ENCODE measurements around the gene CADPS.

CADPS gene

GRCh38 chr3:62368705-62369475 is 506.3 kb downstream of the CADPS start:
- no peak for DNase-seq

DNA sequence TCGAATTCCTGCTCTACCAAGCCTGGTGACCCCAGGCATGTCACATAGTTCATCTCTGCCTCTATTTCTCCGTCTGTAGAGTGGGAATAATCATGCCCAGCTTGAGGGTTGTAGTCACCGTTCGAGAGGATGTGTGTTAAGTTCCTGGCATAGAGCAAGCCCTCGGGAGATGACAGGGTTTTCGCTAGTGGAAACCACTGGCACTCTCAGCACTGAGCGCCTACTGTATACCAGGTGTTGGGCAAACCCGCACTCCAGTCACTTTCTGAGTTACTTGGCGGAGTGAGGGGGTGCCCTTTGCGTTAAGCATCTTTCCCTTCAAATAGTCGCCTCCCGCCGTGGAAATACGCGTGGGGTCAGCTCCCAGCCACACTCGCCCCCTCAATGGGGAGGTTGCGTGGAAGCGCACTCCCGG is 506.9 kb downstream of the CADPS start:
- DNase-seq = no peak

DNA sequence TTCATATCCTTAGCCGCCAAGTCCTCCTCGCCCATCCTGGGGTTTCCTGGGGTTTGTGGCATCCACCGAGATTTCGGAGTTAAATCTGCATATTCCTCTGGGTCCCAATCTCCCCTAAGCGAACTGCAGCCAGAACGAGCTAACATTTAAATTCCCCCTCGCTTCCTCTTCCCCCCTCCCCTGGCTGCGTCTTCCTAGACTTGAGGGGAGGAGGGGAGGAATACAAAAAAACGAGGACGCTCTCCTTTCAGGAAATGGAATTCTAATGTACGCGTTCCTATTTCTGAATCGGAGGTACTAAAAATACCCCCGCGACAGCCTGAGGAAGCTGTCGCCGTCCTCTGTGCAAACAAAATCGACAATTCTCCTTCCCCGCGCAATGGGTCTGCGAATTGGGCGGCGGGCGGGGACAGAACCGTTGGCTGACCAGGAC is 507.4 kb downstream of the CADPS start:
- no peak for DNase-seq

DNA sequence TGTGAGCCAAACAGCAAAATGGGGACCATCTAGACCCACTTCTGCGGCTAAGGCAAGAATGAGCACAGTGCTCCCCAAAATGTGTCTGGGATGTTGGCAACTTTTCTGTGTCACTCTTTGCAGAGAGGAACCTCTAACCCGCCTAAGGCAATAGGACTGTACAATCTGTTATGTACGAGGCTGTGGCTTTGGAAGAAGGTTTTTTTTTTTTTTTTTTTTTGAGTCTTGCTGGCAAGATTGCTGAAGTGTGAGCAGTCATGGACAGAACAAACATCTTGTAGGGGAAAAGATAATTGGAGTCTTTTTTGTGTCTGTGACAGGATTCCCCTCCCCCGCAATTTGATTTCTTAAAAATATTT is 509.1 kb downstream of the CADPS start:
- no peak for DNase-seq

DNA sequence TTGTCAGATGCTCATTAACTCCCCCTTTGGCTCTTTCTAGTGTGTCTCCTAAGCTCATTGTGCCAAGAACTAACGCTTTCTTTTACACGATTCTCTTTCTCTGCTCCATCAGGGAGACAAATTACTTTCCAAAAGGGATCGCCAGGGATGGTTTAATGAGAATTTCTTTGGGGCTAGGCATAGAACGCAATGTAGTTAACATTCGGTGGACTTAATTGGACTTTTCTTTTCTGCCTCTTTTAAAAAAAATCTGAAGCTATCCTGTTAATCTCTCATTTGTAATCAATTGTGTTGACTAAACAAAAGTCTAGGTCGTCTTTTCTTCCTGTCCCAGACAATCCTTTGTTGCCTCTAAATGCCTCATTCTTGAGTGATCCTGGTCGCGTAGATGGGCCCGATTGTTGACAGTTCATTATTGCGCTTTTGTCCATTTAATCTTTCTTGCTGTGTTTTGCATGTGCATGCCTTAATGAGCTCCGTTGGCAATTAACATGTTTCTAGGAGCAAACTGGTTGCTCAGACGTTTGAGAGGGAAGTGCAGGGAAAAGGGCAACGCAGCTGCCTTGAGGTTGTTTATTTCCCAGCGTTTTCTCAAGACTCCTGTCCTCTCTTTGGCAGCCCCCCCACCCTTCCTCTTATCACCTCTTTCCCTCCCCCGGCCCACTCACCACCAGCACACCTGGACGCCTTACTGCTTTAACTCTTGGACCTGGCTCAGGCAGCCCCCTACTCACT is 509.7 kb downstream of the CADPS start:
- DNase-seq = no peak

DNA sequence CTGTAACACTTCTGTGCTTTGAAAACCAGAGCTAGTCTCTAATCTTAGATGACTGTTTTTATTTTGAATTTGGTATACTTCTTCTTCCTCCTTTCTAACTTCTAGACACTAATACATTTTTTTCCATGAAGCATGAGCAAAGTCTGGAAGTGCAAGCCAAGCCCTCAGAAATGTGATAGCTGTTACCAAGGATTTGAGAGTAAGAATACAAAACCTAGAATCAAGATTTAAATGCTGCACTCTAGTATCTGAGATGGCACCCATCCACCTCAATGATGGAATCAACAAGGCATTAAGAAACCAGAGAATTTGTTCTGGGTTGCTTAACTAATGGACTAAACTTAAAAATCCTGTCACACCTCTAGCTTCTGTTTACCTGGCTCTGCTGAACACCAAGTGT is 511.0 kb downstream of the CADPS start:
- DNase-seq = no peak

DNA sequence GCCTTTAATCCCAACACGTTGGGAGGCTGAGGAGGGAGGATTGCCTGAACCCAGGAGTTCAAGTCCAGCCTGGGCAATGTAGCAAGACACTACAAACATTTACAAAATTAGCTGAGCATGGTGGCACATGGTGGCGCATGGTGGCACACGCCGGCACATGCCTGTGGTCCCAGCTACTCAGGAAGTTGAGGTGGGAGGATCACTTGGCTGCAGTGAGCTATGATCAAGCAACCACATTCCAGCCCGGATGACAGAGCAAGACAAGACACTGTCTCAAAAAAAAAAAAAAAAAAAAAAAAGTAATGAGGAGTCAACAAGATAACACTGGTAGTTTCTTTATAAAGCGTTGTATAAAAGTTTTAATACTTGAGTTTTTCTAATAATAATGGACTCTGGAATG is 511.9 kb downstream of the CADPS start:
- no peak for DNase-seq

- no peak for DNase-seq
These were observed 513.4 kb downstream of the CADPS start for GRCh38 chr3:62361824-62362223.

- no peak for DNase-seq
These were observed 514.0 kb downstream of the CADPS start for GRCh38 chr3:62361261-62361660.

DNA sequence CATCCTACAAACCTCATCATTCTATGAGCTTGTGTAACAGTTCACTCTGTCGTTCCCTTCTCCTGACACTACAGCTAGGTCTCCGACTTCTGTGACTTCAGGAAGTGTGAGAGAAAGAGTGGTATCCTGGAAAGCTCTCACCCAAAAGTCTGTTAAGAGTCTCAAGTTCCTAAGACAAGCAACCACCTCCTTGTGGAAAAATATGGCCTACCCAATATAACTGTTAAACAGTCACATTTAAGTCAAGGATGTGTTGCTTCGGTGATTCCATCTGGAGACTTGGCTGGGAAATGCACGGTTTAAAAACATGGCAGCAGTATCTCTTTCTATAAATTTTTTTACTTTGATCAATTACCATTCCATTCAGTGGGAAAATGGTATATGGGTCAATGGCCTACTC is 515.7 kb downstream of the CADPS start:
- DNase-seq = no peak

DNA sequence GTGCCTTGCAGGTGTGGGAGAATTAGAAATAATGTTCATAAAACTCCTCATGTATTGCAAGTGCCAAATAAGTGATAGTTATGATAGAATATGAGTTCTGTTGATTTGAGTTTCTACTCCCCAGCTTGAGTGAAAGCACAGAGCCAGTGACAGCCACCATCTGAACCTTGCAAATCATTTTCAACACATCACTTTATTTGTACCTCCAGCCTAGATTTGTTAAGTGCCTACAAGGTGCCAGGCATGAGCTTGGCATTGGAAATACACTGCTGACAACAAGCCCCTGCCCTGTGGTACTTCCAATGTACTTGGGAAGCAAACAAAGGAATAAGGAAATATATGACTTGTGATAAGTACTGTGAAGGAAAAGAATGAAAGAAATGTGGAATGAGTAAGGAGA is 518.9 kb downstream of the CADPS start:
- DNase-seq = no peak

DNA sequence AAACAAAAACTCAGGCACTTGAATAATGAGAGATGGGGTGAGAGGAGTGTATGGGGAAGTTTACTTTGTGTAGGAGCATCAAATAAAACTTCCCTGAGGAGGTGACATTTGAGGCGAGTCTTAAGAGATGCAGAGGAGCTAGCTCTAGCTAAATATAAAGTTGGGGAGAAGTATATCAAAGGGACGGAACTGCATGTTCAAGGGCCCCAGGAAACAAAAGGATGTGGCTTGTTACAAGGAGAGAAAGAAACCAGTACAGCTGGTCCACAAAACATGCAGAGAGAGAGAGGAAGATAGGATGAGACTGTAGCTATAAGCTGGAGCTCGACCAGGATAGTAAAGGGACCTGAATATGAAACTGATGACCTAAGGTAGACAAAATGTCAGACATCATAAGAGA is 519.5 kb downstream of the CADPS start:
- DNase-seq = no peak

Data from NCI-H1417 treated with DMSO at 0.1 percent for 48 hours (cell line).